Erythroblast (primary cell): ENCODE results near the gene FAF2.

Experiments
- DNase-seq, 2 experiments: peaks; one replicate each; lab custom pipeline; 2025; lab: John Stamatoyannopoulos, UW
- GATA1 ChIP-seq: IDR thresholded peaks from 2 replicates; pipeline ENCODE4 v1.6.1; 2011; ENCODE audit warnings: low read depth, mild to moderate bottlenecking, control low read depth, low read length, moderate library complexity
- POLR2A ChIP-seq: IDR thresholded peaks from 2 replicates; pipeline ENCODE4 v1.6.1; 2011; ENCODE audit warnings: mild to moderate bottlenecking, low read length

FAF2 gene

GRCh38 chr5:176530983-176531901 lies 83.1 kb downstream of the FAF2 start:
- DNase-seq: peak in 1 of 2 experiments; percentile 12
- TF ChIP-seq POLR2A (no peak), GATA1 (no peak)

GRCh38 chr5:176531902-176532493 lies 83.8 kb downstream of the FAF2 start:
- no peak for DNase-seq
- TF ChIP-seq POLR2A (no peak), GATA1 (no peak)

- no peak for DNase-seq
These were observed 84.6 kb downstream of the FAF2 start for GRCh38 chr5:176532795-176533194.

GRCh38 chr5:176533390-176533789 lies 85.2 kb downstream of the FAF2 start:
- peak in 1 of 2 experiments; percentile 17 for DNase-seq
- TF ChIP-seq POLR2A (no peak), GATA1 (no peak)

More at GRCh38 chr5:176532795-176533194, 84.6 kb downstream of the FAF2 start:
- TF ChIP-seq POLR2A: no peak
- no peak for TF ChIP-seq GATA1

- peak; percentile 27 to 31 for DNase-seq
These were observed 85.9 kb downstream of the FAF2 start for GRCh38 chr5:176533894-176534611.

GRCh38 chr5:176534640-176535039 lies 86.5 kb downstream of the FAF2 start:
- no peak for TF ChIP-seq GATA1
- no peak for TF ChIP-seq POLR2A
- no peak for DNase-seq

More at GRCh38 chr5:176533894-176534611, 85.9 kb downstream of the FAF2 start:
- TF ChIP-seq POLR2A: no peak

- TF ChIP-seq POLR2A (no peak), GATA1 (no peak)
- peak; percentile 53 to 54 for DNase-seq
These were observed 87.0 kb downstream of the FAF2 start for GRCh38 chr5:176535101-176535663.

GRCh38 chr5:176535664-176536131 lies 87.5 kb downstream of the FAF2 start:
- peak; percentile 55 for DNase-seq
- TF ChIP-seq GATA1 (no peak), POLR2A (peak; percentile 53)

GRCh38 chr5:176536132-176536901 lies 88.1 kb downstream of the FAF2 start:
- DNase-seq: peak; percentile 72 to 76
- TF ChIP-seq POLR2A: no peak
- TF ChIP-seq GATA1: no peak

- peak; percentile 98 for DNase-seq
- TF ChIP-seq GATA1: no peak
- TF ChIP-seq POLR2A: peak; percentile 45
These were observed 88.8 kb downstream of the FAF2 start, which contains the start of gene RNF44 for GRCh38 chr5:176536902-176537553. RNF44 (minus strand) TSS chr5:176537402; CDS start chr5:176532472, 4,930 bp downstream.

GRCh38 chr5:176537554-176538229 lies 89.5 kb downstream of the FAF2 start:
- TF ChIP-seq POLR2A: no peak
- no peak for TF ChIP-seq GATA1
- peak; percentile 99 to 100 for DNase-seq
